Kidney epithelial cell (primary cell): ENCODE results near the gene FAM114A2. TPM values are rescaled to one million over a fixed set of nuclear protein-coding genes. Genes with fewer than 3 reads are reported as not detected.

Source experiments
- DNase-seq: peaks from one replicate; pipeline ENCODE4 v3.0.0-alpha.2; 2010; ENCODE audit warnings: low read depth
- H3K27me3 ChIP-seq: 2 replicates; pipeline ENCODE4 v1.6.0; 2011; ENCODE audit warnings: low read length; ENCODE audit not compliant: control insufficient read depth, insufficient read depth
- H3K36me3 ChIP-seq: 2 replicates; pipeline ENCODE4 v1.5.1; 2011; ENCODE audit warnings: low read length; ENCODE audit not compliant: control insufficient read depth, insufficient read depth
- H3K4me3 ChIP-seq: 2 replicates; pipeline ENCODE4 v1.5.1; 2011; ENCODE audit warnings: low read depth, mild to moderate bottlenecking, control low read depth, low read length
- CTCF ChIP-seq: IDR thresholded peaks from 2 replicates; pipeline ENCODE4 v1.5.1; 2011; ENCODE audit warnings: mild to moderate bottlenecking, moderate library complexity, low read length, control low read depth, inconsistent platforms; ENCODE audit not compliant: insufficient read depth, poor library complexity, severe bottlenecking
- total RNA-seq: library from RNA; depleted of rRNA; stranded (reverse); fragments of >200 nt; gene quantifications from 2 replicates; pipeline ENCODE4 v1.2.3, GENCODE V29; 2015

Gene FAM114A2
- total RNA-seq: 14.5 and 29.6 TPM in 2 replicates

GRCh38 chr5:154038707-154039457, at the start of gene FAM114A2, which contains the start of gene MFAP3:
FAM114A2 (minus strand) TSS chr5:154038910; CDS start chr5:154034953, 3,957 bp downstream.
MFAP3 (plus strand) TSS chr5:154038967; CDS start chr5:154049723, 10,756 bp downstream.
- Histone ChIP-seq H3K36me3 (no peaks in the 10 kb centered on the region), H3K27me3 (no peaks in the 10 kb centered on the region), H3K4me3 (peak within 1 kb of the TSS; percentile 86)
- TF ChIP-seq CTCF: no peak
- DNase-seq: peak; percentile 58

GRCh38 chr5:154087260-154087659, 48.5 kb upstream of the FAM114A2 start:
- peaks cover 2% of the 10 kb centered on the region for H3K27me3 ChIP-seq
- DNase-seq: no peak
- TF ChIP-seq CTCF: no peak
- no peaks in the 10 kb centered on the region for H3K36me3 ChIP-seq
- no peak overlapping the region for H3K4me3 ChIP-seq

GRCh38 chr5:154086641-154087040, 47.9 kb upstream of the FAM114A2 start:
- no peak for TF ChIP-seq CTCF
- Histone ChIP-seq H3K4me3 (no peak overlapping the region), H3K36me3 (no peaks in the 10 kb centered on the region), H3K27me3 (peaks cover 2% of the 10 kb centered on the region)
- no peak for DNase-seq

- Histone ChIP-seq H3K36me3 (no peaks in the 10 kb centered on the region), H3K4me3 (no peak overlapping the region), H3K27me3 (no peaks in the 10 kb centered on the region)
- TF ChIP-seq CTCF: no peak
- DNase-seq: no peak
Observed at GRCh38 chr5:154086146-154086545, 47.4 kb upstream of the FAM114A2 start.

GRCh38 chr5:154084062-154084639, 45.4 kb upstream of the FAM114A2 start:
- Histone ChIP-seq H3K27me3 (no peaks in the 10 kb centered on the region), H3K4me3 (no peak overlapping the region), H3K36me3 (no peaks in the 10 kb centered on the region)
- DNase-seq: no peak
- no peak for TF ChIP-seq CTCF
